GM10847 (cell line): Measurements from ENCODE around the gene LGI4.

Experiments
- POLR2A ChIP-seq: IDR thresholded peaks from 2 replicates; pipeline ENCODE4 v1.6.1; 2011; ENCODE audit not compliant: insufficient read length; ENCODE audit errors: extremely low read depth

LGI4 gene

DNA sequence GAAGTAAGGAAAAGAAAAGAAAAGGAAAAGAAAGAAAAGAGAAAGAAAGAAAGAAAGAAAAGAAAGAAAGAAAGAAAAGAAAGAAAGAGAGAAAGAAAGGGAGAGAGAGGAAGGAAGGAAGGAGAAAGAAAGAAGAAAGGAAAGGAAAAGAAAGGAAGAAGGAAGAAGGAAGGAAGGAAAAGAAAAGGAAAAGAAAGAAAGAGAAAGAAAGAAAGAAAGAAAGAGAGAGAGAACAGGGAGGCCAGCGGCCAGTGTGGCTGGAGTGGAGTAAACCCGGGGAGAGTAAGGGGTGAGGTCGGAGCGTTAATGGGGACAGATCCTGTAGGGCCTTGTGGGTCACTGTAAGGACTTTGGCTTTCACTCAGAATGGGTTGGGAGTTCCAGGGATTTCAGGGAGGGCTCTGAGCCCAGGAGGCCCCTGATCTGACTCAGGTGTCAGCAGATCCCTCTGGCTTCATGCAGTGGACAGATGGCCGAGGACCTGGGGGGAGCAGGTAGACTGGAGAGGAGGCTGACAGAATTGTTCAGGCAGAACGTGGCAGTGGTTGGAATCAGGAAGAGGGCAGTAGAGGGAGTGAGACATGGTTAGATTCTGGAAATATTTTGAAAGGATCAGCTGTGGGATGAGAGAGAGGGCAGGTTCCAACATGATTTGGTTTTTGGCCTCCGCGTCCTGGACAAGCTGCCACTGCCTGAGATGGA lies 39.0 kb downstream of the LGI4 start:
- TF ChIP-seq POLR2A, result no peak

DNA sequence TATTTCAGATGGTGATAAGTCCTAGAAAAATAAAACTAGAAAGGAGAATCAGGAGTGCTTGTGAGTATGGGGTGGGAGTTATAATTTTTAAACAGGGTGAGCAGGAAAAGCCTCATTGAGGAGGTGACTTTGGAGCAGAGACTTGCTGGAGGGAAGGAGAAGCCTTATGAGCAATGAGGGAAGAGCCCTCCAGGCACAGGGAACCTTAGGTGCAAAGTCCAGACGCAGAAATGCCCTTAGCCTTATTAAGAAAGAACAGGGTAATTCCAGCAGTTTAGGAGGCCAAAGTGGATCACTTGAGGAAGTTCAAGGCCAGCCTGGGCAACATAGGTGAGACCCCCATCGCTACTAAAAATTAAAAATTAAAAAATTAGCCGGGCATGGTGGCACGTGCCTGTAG lies 40.2 kb downstream of the LGI4 start:
- TF ChIP-seq POLR2A, result no peak

DNA sequence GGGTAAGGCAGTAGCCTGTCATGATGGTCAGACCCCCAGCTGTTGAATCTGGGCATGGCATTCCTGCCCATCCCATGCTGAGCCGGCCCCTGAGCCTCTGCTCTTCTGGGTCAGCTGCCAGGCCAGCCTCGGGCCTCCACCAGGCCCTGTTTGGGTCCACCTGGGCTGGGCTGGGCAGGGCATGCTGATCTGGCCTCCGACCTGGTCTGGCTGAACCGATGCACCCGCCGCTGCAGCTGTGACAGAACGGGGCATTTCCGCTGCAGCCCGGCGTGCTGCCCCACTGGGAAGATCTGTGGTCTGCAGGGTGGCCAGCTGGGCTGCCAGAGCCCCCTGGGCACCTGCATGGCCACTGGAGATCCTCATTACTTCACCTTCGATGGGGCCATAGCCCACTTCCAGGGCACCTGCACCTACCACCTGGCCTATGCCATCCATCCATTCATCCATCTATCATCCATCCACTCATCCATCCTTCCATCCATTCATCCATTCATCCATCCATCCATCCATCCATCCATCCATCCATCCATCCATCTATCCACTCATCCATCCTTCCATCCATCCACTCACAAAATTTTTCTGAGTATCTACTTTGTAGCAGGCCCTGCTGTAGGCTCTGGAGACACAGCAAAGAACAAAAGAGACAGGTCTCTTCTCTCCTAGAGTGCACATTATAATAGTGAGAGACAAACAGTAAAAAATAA lies 40.8 kb downstream of the LGI4 start:
- TF ChIP-seq POLR2A, result no peak

GRCh38 chr19:35093430-35093829 lies 41.4 kb downstream of the LGI4 start:
- TF ChIP-seq POLR2A, result no peak

DNA sequence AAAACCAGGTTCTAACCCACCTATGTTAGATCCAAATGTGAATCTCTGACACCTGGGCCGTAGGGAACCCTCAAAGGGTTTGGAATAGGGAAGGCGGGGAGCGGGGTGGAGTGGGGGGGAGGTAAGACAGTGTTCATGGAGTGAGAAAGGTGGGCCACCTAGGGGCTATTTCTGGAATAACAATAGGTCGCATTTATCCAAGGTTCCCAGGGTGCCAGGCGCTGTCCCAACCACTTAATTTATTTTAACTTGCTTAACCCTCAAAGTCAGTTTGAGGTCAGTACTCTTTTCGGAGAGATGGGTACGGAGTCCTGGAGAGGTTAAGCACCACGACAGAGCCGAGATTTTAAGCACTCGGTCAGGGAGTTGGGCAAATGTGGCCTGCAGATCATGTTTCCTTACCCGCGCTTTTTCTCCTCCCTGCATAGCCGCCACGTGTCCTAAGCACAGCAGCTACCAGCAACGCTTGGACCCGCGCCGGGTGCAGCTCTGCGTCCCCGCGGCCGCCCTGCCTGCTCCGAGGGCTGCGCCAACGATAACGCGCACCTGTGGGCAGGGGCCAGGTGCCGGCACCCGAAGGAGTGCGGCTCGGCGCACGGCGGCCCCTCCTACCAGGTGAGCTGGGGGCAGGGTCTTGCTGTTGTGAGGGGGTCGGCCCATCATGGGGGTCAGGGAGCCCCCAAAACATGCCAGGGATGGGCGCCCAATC lies 44.2 kb downstream of the LGI4 start:
- no peak for TF ChIP-seq POLR2A

GRCh38 chr19:35090160-35090505 lies 44.7 kb downstream of the LGI4 start:
- no peak for TF ChIP-seq POLR2A

DNA sequence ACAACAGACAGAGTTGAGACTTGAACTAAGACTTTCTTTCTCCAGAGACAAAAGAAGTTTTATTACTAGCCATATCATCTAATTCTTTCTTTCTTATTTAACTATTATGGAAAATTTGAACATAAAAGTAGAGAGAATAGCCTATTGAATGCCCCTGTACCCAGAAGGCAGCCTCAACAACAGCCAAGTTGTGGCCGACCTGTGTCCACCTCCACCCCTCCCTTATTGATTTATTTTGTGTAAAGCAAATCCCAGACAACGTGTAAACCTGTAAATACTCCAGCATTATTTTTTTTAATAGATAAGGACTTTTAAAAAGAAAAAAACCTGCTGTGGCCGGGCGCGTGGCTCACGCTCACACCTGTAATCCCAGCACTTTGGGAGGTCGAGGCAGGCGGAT lies 45.3 kb downstream of the LGI4 start:
- no peak for TF ChIP-seq POLR2A

DNA sequence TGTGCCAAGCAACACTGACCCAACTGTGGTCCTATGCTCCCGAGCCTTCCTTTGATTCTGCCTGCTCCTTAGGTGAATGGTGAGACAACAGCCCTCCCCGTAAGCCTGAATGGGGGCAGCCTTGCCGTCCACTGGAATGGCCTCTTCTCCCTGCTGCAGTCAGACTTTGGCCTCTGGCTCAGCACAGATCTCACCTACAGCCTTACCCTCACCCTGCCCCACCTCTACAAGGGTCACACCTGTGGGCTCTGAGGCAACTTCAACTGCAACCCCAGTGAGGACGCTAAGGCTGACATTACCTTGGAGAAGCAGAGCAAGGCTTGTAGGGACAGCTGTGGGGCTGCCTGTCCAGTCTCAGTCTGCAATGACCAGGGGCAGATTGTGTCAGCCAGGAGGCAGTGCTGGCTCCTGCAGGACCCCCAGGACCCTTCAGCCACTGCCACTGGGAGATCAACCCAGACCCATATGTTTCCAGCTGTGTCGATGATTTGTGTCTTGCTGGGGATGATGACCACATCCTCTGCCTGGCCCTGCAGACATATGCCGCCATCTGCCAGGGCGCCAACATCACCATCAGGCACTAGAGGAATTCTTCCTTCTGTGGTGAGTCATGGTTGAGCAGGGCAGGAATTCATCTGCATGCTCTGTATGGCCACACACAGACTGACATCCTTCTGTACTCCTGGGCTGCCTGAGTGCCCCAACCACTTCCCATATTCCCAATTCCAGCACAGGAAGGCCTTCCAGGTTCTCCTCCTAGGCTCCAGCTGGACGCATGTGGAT lies 46.5 kb downstream of the LGI4 start:
- TF ChIP-seq POLR2A, result no peak

GRCh38 chr19:35087393-35087792 lies 47.5 kb downstream of the LGI4 start:
- TF ChIP-seq POLR2A, result no peak

DNA sequence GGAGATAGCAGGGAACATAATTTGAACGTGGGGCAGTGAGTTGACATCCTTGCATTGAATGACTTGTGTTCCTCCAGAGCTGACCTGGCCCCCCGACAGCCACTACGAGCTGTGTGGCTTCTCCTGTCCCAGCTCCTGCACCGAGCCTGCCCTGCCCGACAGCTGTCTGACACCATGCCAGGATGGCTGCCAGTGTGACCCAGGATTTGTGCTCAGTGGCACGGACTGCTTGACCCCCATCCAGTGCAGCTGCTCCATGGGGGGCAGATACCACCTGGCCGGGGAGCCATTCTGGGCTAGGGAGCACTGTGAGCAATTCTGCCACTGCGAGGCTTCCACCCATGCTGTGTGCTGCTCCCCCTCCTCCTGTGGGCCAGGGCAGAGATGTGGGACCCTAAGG lies 48.4 kb downstream of the LGI4 start:
- TF ChIP-seq POLR2A, result no peak

DNA sequence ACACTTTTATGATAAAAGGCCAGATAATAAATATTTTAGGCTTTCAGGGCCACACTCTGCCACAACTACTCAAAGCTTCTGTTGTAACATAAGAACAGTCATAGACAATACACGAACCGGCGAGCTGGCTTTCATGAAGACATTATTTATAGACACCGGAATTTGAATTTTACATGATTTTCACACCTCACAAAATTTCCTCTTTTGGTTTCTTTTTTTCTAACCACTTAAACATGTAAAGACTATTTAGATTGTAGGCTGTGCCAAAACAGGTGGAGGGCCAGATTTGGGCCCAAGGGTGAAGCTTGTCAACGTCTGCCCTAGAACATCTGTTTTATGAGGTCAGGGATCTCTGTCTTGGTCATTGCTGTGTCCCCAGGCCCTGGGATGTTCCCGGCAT lies 48.9 kb downstream of the LGI4 start:
- TF ChIP-seq POLR2A, result no peak

DNA sequence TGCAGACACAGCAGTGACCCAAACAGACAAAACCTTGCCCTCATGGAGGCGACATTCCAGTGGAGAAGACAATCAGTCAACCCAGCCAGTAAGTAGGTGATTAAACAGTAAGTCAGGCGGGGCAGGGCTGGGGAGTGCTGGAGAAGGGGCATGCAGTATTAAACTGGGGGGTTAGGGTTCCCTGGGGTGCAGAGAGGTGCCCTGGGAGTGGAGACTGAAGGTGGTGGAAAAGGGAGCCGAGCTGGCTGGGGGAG lies 50.4 kb downstream of the LGI4 start:
- TF ChIP-seq POLR2A, result no peak

DNA sequence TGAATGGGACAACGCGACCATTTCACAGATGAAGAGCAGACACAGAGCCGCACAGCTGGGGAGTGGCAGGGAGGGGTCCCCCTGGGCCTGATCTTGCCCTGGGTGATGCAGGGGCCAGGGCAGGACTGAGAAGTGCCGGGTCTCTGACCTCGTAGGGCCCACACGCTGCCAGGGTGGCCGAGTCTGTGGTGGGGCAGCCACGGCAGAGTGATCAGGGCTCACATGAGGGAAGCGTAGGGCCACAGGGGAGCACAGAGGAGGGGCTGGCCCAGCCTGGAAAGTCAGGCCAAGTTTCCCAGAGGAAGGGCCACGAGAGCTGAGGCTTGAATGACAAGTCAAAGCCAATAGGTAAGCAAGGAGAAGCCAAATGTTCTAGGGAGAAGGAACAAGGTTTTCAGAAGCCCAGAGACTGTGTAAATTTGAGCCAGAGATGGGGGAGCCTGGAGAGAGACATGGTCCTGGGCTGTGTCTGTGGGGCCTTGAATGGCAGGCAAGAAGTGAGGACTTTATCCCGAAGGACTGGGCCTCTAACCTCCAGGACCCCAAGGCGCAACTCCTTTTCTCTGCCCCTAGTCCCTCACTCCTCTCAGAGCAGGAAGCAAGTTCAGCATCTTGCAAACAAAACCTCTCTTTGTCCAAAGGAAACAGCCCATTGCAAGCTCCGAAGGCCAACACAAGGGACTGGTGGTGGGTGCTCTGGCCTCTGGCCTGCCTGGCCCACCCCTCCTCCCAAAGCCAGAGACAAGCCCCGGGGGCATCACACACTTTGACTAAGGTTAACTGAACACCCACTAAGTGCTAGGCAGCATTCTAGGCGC lies 51.0 kb downstream of the LGI4 start:
- TF ChIP-seq POLR2A, result no peak

GRCh38 chr19:35081201-35081600 lies 53.7 kb downstream of the LGI4 start:
- no peak for TF ChIP-seq POLR2A

DNA sequence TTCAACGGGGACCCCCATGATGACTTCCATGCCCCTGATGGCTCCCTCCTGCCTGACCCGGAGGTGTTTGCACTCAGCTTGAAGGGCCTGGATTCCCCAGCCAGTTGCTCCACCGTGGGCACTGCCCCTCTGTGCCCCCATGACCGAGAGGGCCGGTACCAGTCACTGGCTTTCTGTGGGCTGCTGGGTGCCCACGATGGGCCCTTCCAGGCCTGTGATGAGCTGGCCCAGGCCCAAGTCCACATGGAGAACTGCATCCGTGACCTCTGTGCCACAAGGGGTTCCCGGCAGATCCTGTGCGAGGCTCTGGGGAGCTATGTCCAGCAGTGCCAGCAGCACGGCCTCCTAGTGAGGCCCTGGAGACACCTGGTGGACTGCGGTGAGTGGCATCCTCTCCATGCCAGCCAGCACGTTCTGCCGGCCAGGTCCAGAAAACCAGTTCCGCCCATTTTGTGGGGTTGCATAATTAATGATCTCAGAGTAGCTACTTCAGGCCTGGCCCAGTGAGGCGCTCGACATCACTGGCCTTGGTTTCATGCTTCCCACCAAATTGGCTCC lies 54.2 kb downstream of the LGI4 start:
- no peak for TF ChIP-seq POLR2A
